H7 (cell line): Measurements from ENCODE around the gene MYH13. TPM values are rescaled to one million over a fixed set of nuclear protein-coding genes. Genes with fewer than 3 reads are reported as not detected.

Source experiments
- DNase-seq: peaks from one replicate; pipeline ENCODE4 v3.0.0; 2012
- H3K27me3 ChIP-seq: 2 replicates; pipeline ENCODE4 v1.6.0; 2011; ENCODE audit warnings: mild to moderate bottlenecking, low read length; ENCODE audit not compliant: control insufficient read depth, insufficient read depth
- H3K36me3 ChIP-seq: replicated peaks from 2 replicates; pipeline ENCODE4 v1.5.1; 2011; ENCODE audit warnings: low read length; ENCODE audit not compliant: control insufficient read depth, insufficient read depth
- H3K4me3 ChIP-seq: 2 replicates; pipeline ENCODE4 v1.5.1; 2011; ENCODE audit warnings: low read depth, mild to moderate bottlenecking, control low read depth, low read length, moderate library complexity; ENCODE audit not compliant: insufficient read depth
- total RNA-seq: library from RNA; depleted of rRNA; stranded (reverse); fragments of >200 nt; shearing (Covaris generic); gene quantifications from 2 replicates; pipeline ENCODE4 v1.2.3, GENCODE V29; 2014

The MYH13 gene
- total RNA-seq, 1 experiment from 2014 or later, result not detected

DNA sequence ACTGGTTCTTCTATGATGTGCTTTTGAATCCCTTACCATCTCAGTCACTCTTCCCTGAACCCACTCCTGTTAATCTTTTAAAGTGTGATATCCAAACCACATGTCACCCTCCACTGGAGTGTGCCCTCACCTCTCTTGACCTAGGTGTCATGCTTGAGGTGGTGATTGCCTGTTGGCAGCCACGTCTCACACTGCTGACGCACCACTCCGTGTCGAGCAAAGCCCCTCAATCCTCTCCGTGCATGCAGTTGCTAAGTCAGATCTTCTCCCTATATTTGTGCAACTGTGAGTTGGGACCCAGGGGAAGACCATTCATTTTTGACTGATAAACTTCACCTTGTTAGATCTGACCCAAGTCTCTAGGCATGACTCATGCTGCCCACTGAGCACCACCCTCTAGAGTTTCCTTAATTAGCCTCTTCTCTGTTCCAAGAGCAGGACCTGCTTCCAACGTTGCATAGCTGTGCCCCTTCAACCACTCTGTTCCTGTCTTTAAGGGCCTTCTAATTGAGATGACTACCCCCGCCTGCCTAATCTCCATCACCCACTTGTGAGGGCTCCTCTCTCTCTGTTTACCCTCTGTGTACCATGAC is 2.7 kb downstream of the MYH13 start:
- Histone ChIP-seq H3K27me3 (no peaks in the 10 kb centered on the region), H3K36me3 (no peaks in the 10 kb centered on the region), H3K4me3 (no peak overlapping the region)
- no peak for DNase-seq

DNA sequence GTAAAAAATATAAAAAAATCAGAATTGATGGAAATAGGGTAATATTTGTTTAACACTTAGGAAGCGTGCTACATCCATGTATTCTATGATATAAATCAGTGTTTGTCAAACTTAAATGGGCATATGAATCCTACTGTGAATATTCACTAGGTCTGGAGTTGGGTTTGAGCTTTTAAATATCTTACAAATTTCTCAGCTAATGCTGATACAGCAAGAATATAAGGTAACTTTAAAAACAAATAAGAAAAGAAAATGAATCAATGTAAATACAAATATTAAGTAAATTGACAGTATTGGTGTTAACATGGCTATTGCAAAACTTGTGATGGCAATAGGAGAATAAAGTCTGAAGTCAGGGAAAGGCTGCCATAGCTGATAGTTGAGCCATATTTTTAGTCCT is 3.6 kb downstream of the MYH13 start:
- Histone ChIP-seq H3K36me3 (no peaks in the 10 kb centered on the region), H3K27me3 (no peaks in the 10 kb centered on the region), H3K4me3 (no peak overlapping the region)
- DNase-seq, result no peak

DNA sequence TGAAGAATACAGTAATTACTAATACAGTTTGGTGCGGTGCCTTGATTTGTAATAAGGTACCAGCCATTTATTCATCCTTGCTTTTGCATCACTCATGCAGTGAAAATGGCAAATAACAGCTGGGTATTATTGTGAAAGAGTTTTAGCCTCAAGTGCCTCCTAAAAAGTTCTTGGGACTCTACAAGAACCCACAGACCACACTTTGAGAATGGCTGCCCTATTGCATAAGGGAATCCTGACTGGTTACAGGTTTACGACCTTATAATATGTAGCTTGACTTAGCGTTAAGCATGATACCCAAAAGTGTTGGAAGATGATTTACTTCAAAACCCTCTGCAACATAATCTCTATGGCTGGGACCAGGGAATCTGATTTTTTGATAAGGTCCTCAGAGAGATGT is 4.2 kb downstream of the MYH13 start:
- no peaks in the 10 kb centered on the region for H3K27me3 ChIP-seq
- no peak for DNase-seq
- H3K4me3 ChIP-seq, result no peak overlapping the region
- no peaks in the 10 kb centered on the region for H3K36me3 ChIP-seq

DNA sequence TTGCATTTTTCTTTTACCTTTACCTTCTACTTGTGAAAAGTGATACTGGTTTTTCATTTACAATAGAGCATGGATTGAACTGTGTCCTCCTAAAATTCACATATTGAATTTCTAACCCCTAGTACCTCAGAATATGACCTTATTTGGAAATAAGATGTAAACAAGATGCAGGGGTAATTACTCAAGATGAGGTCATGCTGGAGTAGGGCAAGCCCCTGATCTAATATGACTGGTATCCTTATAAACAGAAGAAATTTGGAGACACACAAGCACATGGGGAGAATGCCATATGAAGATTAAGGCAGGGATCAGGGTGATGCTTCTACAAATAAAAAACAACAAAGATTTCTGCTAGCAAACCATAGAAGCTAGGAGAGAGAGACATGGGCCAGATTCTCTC is 12.2 kb downstream of the MYH13 start:
- DNase-seq, result no peak
- Histone ChIP-seq H3K36me3 (no peaks in the 10 kb centered on the region), H3K27me3 (no peaks in the 10 kb centered on the region), H3K4me3 (no peak overlapping the region)

DNA sequence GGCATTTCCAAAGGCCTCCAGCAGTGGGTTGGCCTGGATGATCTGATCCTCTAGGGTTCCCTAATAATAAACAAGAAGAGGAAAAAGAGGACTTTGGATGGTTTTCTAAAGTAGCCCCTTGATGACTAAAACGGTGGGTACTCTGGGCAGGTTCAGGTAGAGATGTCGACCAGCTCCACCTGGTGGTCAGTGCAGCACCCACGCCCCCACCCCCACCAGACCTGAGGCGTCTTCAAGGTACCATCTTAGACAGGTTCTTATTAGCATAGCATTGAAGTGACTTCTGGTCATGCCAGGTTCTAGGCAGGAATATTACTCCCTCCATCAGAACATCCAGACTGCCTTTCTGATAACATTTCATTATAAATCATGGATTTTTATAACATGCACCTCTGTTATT is 15.0 kb downstream of the MYH13 start:
- peak; percentile 80 for DNase-seq
- no peaks in the 10 kb centered on the region for H3K36me3 ChIP-seq
- H3K4me3 ChIP-seq, result no peak overlapping the region
- H3K27me3 ChIP-seq, result no peaks in the 10 kb centered on the region

DNA sequence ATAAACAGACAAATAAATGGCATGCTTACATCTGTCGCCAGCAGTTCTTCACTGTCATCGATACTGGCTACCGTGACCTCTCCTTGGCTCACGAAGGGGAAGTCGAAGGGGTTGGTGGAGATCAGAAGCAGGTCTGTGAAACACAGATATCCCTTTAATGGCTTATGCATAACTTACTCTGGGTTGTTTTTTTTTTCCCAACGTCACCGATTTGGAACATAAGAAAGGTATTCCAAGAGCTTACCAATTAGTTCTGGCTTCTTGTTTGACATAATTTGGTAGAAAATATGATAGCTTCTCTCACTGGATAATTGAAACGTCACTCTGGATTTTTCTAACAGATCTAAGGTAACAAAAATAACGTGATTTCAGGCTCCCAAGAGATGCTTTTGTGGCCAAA is 18.2 kb downstream of the MYH13 start:
- DNase-seq, result no peak
- H3K4me3 ChIP-seq, result no peak overlapping the region
- no peaks in the 10 kb centered on the region for H3K36me3 ChIP-seq
- no peaks in the 10 kb centered on the region for H3K27me3 ChIP-seq

DNA sequence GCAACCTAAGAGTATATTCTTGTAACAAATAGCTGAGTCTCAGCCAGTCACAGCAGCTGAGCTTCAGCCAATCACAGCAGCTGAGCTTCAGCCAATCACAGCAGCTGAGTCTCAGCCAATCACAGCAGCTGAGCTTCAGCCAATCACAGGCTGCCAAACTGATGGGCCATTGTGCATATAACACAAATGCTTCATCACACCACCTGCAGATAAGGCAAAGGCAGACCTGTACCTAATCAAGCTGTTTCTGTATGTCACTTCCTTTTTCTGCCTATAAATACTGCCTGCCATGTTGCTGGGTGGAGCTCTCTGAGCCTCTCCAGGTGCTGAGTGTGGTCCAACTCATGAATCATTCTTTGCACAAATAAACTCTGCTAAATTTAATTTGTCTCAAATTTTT is 19.9 kb downstream of the MYH13 start:
- no peaks in the 10 kb centered on the region for H3K36me3 ChIP-seq
- no peak for DNase-seq
- no peaks in the 10 kb centered on the region for H3K27me3 ChIP-seq
- no peak overlapping the region for H3K4me3 ChIP-seq

DNA sequence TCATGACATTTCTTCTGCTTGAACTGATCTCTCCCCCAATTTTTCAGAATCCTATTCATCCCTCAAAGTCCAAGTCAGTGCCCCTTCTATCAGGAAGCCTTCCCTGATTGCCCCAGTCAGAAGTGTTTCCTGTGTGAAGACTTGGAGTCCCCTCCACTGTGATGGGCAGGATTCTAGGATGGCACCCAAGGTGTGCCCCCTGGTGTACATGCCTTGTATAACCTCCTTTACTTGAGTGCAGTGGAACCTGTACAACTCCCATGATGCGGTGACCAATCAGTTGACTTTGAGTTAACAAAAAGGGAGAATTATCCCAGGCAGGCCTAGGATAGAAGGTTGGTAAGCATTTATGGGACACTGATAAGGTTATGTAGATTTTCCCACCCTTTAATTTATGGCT is 23.4 kb downstream of the MYH13 start:
- Histone ChIP-seq H3K4me3 (no peak overlapping the region), H3K27me3 (no peaks in the 10 kb centered on the region), H3K36me3 (no peaks in the 10 kb centered on the region)
- peak; percentile 64 for DNase-seq

DNA sequence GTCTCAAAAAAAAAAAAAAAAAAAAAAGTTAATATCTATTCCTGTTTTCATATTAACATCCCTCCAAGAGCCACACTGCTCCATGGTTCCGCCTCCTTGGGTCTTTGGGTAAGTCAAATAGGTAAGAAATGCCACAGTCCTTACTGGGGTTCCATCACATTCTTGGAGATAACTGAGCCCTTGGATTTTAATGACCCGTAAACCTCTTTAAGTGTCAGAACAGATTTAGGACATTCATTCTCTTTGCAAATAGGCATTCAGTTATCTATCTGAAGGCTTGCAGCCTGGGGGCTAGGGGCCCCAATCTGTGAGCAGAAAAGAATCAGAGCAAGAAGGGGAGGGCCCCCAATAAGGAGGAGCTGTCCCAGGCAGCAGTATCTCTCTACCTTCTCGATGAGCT is 28.0 kb downstream of the MYH13 start:
- no peak overlapping the region for H3K4me3 ChIP-seq

DNA sequence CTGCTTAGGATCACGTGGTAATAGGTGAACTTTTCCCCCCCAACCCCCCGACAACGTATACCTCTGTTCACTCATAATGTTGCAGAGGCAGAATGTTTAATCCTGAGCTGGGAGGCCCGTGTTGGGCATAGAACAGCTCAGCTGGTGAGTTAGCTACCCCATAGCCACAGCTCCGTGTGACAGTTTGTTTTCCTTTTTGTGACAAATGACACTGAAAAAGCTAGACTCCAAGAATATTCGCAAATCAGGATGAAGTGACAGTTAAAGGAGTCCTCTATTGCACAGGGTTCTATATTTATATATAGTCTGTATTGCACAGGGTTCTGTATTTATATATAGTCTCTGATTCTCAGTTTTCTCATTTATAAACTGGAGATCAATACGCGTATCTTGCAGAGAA is 33.8 kb downstream of the MYH13 start:
- H3K4me3 ChIP-seq, result no peak overlapping the region
- no peaks in the 10 kb centered on the region for H3K36me3 ChIP-seq
- no peak for DNase-seq
- no peaks in the 10 kb centered on the region for H3K27me3 ChIP-seq

More for the DNA sequence above, 28.0 kb downstream of the MYH13 start:
- no peaks in the 10 kb centered on the region for H3K36me3 ChIP-seq
- no peak for DNase-seq
- no peaks in the 10 kb centered on the region for H3K27me3 ChIP-seq

DNA sequence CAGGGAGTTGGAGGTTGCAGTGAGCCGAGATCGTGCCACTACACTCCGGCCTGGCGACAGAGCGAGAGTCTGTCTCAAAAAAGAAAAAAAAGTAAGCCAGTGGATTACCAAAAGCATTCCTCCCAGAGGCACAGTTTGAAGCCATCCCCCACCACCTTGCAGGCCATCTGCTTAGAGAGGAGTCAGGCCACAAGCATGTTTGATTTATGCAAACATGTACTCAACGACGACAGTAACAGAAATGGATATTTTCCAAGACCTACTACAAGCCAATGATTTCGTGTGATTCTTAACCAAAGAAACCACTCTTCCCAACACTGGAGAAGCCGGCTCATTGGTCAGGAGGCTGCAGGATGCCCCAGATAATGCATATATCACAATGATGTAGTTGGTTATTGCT is 34.8 kb downstream of the MYH13 start:
- no peak overlapping the region for H3K4me3 ChIP-seq
- no peak for DNase-seq
- no peaks in the 10 kb centered on the region for H3K36me3 ChIP-seq
- H3K27me3 ChIP-seq, result no peaks in the 10 kb centered on the region

DNA sequence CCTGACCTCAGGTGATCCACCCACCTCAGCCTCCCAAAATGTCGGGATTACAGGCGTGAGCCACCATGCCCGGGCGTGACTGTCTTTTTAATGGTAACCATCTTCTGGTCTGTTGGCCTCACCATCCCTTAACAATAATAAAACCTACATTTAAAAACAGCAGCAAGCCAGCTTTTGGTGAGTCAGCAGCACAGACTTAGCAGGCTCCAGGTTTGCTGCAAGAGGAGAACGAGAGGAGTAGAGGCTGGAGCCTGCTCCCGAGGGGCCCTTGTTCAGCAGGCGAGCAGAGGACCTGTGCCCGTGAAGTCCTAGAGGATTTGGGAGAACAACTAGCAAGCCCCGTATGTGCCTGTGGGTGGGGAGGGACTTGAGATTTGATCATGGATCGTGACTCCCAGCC is 35.7 kb downstream of the MYH13 start:
- Histone ChIP-seq H3K36me3 (no peaks in the 10 kb centered on the region), H3K4me3 (no peak overlapping the region), H3K27me3 (no peaks in the 10 kb centered on the region)
- DNase-seq, result no peak

DNA sequence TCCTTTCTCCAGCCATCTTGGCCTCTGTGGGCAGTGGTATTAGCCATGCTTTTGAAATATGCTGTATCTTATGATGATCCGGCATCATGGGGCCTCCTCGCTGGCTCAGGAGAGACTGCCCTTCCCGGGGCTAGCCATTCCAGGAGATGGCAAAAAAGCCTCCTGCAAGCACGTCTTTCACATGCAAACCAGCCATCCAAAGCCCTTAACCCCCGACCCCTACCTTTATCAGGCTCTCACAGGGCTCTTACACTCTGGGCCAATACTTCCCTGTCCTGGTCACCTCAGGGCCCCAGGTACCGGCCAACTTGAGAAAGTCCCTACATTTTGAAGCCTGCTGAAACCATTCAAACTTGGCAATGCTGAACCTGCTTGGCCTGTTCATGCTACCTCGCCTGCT is 36.4 kb downstream of the MYH13 start:
- Histone ChIP-seq H3K36me3 (no peaks in the 10 kb centered on the region), H3K27me3 (no peaks in the 10 kb centered on the region), H3K4me3 (no peak overlapping the region)
- DNase-seq, result peak; percentile 67

DNA sequence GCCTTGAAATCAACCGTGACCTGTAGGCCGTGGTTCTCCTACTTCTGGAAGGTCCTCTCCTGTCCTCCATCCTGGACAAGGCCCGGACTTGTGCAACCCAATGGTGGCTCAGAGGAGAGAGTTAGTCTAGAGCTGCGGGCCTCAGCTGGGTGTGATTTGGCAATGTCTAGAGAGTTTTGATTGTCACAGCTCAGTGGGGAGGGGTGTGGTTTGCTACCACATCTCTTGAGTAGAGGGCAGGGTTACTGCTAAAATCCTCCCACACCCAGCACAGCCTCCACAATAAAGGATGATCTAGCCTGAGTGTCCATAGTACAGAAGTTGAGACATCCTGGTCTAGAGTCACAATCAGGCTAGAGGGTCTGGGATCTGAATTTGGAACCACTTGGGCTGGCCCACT is 40.3 kb downstream of the MYH13 start:
- Histone ChIP-seq H3K4me3 (no peak overlapping the region), H3K27me3 (no peaks in the 10 kb centered on the region), H3K36me3 (no peaks in the 10 kb centered on the region)
- no peak for DNase-seq

DNA sequence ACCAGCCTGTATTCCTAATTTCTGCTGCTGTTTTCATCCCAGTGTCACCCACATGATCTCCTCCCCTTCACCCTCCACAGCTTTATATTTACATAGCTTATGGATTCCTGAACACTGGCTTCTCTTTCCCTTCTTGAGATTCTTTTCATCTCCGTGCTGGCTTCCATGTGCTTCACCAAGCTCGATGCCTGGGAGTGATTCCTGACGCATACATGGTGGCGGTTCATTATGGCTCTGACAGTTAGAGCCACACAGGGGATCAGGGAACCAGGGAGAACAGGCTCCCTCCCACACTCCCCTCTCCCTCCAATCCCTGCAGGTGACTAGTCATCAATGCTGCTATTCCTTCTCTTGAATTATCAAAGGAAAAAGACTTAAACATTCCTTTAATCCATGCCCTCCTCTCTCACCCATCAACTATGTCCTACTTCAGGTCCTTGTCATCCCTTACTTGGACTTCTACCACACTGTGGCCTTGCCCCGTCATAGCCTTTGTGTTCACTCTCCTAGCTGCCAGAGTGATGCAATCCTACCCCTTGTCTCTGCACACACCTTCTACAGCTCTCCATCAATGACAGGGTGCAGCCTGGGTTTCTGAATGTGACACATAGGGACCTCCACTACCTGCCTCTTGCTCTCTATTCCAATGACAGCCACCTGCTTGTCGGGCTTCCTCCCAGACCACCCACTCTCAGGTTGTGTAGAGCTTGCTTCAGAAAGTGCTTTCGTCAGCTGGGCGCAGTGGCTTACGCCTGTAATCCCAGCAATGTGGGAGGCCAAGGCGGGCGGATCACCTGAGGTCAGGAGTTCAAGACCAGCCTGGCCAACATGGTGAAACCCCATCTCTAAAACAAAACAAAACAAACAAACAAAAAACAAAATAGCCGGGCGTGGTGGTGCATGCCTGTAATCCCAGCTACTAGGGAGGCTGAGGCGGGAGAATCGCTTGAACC is 43.6 kb downstream of the MYH13 start:
- H3K27me3 ChIP-seq, result no peaks in the 10 kb centered on the region

More for the DNA sequence above, 43.6 kb downstream of the MYH13 start:
- H3K4me3 ChIP-seq, result no peak overlapping the region
- no peaks in the 10 kb centered on the region for H3K36me3 ChIP-seq
- no peak for DNase-seq
